GM19193 (cell line): Measurements from ENCODE around the gene KLRF1.

Experiments used
- POLR2A ChIP-seq: IDR thresholded peaks from 4 replicates; pipeline ENCODE4 v1.6.1; 2011; ENCODE audit not compliant: insufficient read depth, insufficient read length; ENCODE audit errors: extremely low read depth

KLRF1 gene

DNA sequence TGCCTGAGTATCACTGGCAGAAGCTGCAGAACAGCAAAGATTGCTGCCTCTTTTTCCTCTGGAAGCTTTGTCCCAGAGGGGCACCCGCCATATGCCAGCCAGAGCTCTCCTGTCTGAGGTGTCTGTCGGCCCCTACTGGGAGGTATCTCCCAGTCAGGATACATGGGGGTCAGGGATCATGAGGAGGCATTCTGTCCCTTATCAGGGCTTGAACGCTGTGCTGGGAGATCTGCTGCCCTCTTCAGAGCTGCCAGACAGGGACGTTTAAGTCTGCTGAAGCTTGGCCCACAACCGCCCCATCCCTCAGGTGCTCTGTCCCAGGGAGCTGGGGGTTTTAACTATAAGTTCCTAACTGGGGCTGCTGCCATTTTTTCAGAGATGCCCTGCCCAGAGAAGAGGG is 21.6 kb downstream of the KLRF1 start:
- TF ChIP-seq POLR2A = no peak

GRCh38 chr12:9851050-9851449 is 23.8 kb downstream of the KLRF1 start:
- no peak for TF ChIP-seq POLR2A

- TF ChIP-seq POLR2A = no peak
Observed at GRCh38 chr12:9851927-9852326, 24.6 kb downstream of the KLRF1 start.

DNA sequence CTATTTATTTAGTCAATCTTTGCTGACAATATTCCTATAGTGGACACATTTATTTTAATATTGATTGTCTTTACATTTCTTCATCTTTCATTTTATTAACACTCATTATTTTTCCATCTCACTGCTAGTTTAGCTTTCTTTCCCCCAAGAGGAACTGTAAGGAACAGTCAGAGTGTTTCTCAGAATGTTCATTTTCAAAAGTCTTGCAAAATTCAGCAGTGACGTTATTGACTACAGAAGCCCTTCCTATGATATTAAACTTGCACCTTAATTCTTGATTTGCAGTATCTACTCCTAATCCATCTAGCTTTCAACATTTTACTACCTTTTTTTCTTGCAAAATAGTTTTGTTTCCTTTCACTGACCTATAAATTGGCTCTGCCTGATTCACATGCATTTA is 28.9 kb downstream of the KLRF1 start:
- no peak for TF ChIP-seq POLR2A

- TF ChIP-seq POLR2A = no peak
Observed at GRCh38 chr12:9856894-9857293, 29.6 kb downstream of the KLRF1 start.

GRCh38 chr12:9858135-9858534 is 30.9 kb downstream of the KLRF1 start:
- TF ChIP-seq POLR2A = no peak

DNA sequence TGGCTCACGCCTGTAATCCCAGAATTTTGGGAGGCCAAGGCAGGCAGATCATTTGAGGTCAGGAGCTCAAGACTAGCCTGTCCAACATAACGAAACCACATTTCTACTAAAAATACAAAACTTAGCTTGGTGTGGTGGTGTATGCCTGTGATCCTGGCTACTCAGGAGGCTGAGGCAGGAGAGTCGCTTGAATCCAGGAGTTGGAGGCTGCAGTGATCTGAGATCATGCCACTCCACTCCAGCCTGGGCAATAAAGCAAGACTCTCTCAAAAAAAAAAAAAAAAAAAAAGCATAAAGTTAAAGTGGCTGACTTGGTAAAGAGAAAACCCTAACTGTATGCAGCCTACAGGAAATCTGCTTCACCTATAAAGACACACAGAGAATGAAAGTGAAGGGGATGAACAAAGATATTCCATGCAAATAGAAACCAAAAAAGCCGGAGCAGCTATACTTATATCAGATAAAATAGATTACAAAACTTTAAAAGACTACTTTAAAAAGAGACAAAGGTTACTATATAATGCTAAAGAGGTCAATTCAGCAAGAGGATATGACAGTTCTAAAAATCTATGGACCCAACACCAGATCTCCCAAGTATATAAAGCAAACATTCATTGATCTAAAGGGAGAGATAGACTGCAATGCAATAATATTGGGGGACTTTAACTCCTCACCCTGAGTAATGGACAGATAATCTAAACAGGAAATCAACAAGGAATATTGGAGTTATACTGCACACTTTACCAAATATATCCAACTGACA is 37.8 kb downstream of the KLRF1 start:
- no peak for TF ChIP-seq POLR2A

- no peak for TF ChIP-seq POLR2A
Observed at GRCh38 chr12:9866860-9867269, 39.6 kb downstream of the KLRF1 start.

DNA sequence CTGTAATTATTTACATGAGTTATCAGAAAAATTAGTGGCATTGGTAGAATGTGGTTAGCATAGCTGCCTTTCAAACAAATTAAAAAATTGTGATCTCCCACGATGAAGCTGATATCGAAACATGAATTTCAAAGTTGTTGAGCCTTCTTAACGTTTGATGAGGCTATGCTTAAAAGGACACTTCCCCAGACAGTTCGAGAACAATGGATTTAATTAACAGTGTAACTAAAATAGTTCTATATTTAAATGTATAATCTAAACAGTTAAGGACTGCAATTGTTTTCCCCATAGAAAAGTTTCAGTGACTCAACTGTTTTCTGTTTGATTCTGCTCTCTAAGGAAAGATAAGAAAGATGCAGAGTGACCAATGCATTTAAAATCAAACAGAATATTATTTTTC is 40.2 kb downstream of the KLRF1 start:
- no peak for TF ChIP-seq POLR2A

DNA sequence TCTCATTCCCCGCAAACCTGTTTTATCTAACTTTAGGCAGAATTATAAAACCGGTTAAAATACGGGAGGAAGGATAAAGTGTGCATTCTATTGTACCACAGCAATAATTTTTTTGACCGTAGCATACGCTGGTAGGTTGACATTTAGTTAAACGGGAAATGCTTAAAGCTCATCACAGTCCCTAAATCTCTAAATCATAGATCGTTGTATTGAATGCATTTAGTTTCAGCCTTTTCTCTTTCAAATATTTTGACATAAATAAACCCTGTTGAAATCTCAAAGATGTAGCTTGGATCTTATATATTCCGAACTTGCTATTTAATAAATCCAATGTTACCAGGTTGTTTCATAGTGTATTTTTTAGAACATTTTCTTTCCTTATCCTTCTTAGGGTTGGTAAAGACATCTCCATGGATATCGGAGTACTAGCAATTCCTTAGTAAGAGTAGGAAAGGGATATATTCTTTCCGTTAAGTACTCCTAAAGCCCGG is 41.1 kb downstream of the KLRF1 start:
- TF ChIP-seq POLR2A = no peak

DNA sequence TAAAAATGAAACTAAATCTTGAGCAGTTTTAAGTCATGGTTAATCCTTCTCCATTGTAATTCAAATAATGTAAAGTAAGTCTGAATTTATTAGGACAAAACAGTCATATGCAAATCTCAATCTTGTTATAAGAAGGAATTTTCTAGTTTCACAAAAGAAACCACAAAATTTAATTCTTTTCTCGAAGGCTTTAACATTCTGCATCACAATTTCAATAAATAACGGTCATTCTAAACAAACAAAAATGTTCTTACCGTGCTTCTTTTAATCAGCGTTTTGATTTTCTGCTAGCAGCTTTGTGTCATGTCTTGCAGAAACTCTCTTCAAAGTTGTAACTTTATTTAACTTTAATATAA is 41.6 kb downstream of the KLRF1 start:
- no peak for TF ChIP-seq POLR2A

DNA sequence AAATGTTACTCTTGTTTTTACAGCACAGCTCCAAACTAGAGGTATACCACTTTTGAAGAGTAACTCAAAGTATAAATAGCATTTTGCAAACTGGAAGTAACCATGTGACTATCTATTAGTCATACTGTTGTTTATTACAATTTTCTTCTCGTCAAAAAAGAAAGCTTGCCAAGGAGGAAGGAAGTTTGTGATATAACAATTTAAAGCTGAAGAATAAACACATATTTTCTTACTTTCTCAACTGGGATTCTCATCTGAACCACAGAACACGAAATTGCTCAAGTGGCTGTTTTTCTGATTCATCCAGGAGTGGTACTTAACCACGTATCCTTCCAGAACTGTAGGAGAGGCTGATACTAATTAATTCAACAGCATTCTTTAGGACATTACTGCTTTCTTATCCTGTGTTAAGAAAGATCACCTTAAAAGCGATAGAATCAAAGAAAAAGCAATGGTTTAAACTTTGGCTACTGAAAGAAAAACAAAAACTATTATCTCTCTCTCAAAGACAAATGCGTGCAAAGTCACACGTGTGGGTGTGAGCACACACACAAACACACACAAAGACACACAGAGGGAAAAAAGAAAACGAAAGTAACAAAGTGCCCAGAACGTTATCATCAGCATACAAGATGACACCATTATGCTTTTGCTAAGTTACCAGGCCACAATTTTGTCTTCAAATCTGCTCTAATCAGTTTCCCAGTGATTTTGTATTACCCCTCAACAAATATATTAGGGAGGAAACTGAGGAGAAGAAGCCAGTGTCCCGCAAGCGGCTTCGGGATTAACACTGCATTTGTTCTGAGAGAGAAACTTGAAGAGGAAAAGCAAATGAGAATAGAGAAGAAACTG is 42.3 kb downstream of the KLRF1 start, which contains the start of gene CLEC2B:
Gene CLEC2B (minus strand): TSS at position 48 of the 855 bp plus-strand sequence.
- TF ChIP-seq POLR2A = no peak

DNA sequence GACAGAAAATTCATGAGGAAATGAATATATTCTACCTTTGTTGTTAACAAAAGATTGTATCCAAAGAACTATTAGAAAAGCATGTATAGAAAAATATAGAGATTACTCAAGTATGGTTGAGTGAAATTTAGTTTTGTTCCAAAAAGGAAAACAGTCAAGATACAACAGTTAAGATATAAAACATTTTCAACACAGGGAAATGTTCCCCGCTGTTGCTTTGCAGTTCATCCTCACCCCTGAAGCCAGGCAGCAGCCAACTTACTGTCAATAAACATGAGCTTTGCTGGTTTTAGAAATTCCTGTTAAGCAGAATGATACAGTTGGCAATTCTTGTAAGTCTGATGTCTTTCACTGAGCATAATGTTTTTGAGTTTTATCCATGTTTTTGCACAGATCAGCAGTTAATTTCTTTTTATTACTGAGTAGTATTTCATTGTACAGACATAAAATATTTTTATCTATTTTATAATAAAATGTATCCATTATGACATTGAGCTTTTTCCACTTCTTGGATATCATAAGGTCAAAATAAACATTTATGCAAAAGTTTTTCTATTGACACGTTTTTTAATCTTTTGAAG is 43.1 kb downstream of the KLRF1 start:
- TF ChIP-seq POLR2A = no peak

- no peak for TF ChIP-seq POLR2A
Observed at GRCh38 chr12:9872162-9872561, 44.9 kb downstream of the KLRF1 start.

GRCh38 chr12:9872742-9873141 is 45.5 kb downstream of the KLRF1 start:
- no peak for TF ChIP-seq POLR2A
